ENCODE measurements around the gene ITGB8.

ITGB8 gene

GRCh38 chr7:20432071-20432470 lies 101.4 kb downstream of the ITGB8 start:
- no peak for DNase-seq

- no peak for DNase-seq
Observed at GRCh38 chr7:20435305-20435704, 104.6 kb downstream of the ITGB8 start.

- no peak for DNase-seq
Observed at GRCh38 chr7:20438248-20438647, 107.5 kb downstream of the ITGB8 start.

- no peak for DNase-seq
Observed at GRCh38 chr7:20438694-20439376, 108.1 kb downstream of the ITGB8 start.

- DNase-seq, result no peak
Observed at GRCh38 chr7:20439416-20440185, 108.9 kb downstream of the ITGB8 start.

- no peak for DNase-seq
Observed at GRCh38 chr7:20440472-20441105, 109.9 kb downstream of the ITGB8 start.

- DNase-seq, result no peak
Observed at GRCh38 chr7:20441346-20441745, 110.6 kb downstream of the ITGB8 start.

- no peak for DNase-seq
Observed at GRCh38 chr7:20441991-20442441, 111.3 kb downstream of the ITGB8 start.

GRCh38 chr7:20442951-20443350 lies 112.3 kb downstream of the ITGB8 start:
- no peak for DNase-seq

GRCh38 chr7:20444030-20444800 lies 113.5 kb downstream of the ITGB8 start:
- no peak for DNase-seq

GRCh38 chr7:20447021-20447650 lies 116.4 kb downstream of the ITGB8 start:
- no peak for DNase-seq

- DNase-seq, result no peak
Observed at GRCh38 chr7:20449176-20449575, 118.5 kb downstream of the ITGB8 start.

- DNase-seq, result no peak
Observed at GRCh38 chr7:20450536-20450935, 119.8 kb downstream of the ITGB8 start.

- DNase-seq, result no peak
Observed at GRCh38 chr7:20454202-20454601, 123.5 kb downstream of the ITGB8 start.

GRCh38 chr7:20456701-20457100 lies 126.0 kb downstream of the ITGB8 start:
- DNase-seq, result no peak

- DNase-seq, result no peak
Observed at GRCh38 chr7:20458521-20458920, 127.8 kb downstream of the ITGB8 start.

GRCh38 chr7:20459419-20459818 lies 128.7 kb downstream of the ITGB8 start:
- DNase-seq, result no peak

- DNase-seq, result no peak
Observed at GRCh38 chr7:20464891-20465290, 134.2 kb downstream of the ITGB8 start.

Measured in NCI-H510A (cell line).